Measurements from ENCODE around the gene ZFAND3. TPM values are rescaled to one million over a fixed set of nuclear protein-coding genes. Genes with fewer than 3 reads are reported as not detected.
A peak's percentile ranks its signal among the peaks of the same experiment; 100 is the strongest.

ZFAND3 gene
- total RNA-seq, 1 experiment from 2014 or later: 107 TPM

- Mint-ChIP-seq H3K27ac (ENCODE audit: unreplicated experiment) (no peak overlapping the region), H3K4me1 (ENCODE audit: low read depth, unreplicated experiment) (peaks cover 33% of the 10 kb centered on the region), H3K27me3 (ENCODE audit: insufficient read depth, unreplicated experiment) (no peaks in the 10 kb centered on the region), H3K4me3 (ENCODE audit: unreplicated experiment) (no peak overlapping the region), H3K9me3 (ENCODE audit: unreplicated experiment) (no peaks in the 10 kb centered on the region), H3K36me3 (ENCODE audit: insufficient read depth, unreplicated experiment) (peaks cover 25% of the 10 kb centered on the region)
- no peak for DNase-seq
- ChIA-PET CTCF (interaction anchor here (0.5 kb wide), 1 partner anchor 952 kb away, joined by 4 read pairs; no protein-coding TSS in a partner anchor), POLR2A (no interaction called here)
- no peak overlapping the region for H3K4me3 ChIP-seq (ENCODE audit: low read depth, low read length)
- TF ChIP-seq, protein P1, sequence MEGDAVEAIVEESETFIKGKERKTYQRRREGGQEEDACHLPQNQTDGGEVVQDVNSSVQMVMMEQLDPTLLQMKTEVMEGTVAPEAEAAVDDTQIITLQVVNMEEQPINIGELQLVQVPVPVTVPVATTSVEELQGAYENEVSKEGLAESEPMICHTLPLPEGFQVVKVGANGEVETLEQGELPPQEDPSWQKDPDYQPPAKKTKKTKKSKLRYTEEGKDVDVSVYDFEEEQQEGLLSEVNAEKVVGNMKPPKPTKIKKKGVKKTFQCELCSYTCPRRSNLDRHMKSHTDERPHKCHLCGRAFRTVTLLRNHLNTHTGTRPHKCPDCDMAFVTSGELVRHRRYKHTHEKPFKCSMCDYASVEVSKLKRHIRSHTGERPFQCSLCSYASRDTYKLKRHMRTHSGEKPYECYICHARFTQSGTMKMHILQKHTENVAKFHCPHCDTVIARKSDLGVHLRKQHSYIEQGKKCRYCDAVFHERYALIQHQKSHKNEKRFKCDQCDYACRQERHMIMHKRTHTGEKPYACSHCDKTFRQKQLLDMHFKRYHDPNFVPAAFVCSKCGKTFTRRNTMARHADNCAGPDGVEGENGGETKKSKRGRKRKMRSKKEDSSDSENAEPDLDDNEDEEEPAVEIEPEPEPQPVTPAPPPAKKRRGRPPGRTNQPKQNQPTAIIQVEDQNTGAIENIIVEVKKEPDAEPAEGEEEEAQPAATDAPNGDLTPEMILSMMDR (IDR thresholded peaks at IDR 0.05; ENCODE audit: insufficient read depth in 1 of 2, low read depth in 1 of 2, low read length in 1 of 2, severe bottlenecking in 1 of 2, unreplicated experiment in 1 of 2): no peak
- BruUV-seq (replicated peaks): no TSS peak
- intact Hi-C loops (cut with micrococcal nuclease; ENCODE audit: unreplicated experiment): loop anchor here (10.0 kb wide), 1 partner anchor 77 kb away; no protein-coding TSS in a partner anchor
- no peaks in the 10 kb centered on the region for H3K9me3 ChIP-seq
- H3K36me3 ChIP-seq (ENCODE audit: control insufficient read depth, insufficient read depth, low read length): no peaks in the 10 kb centered on the region
- H3K27me3 ChIP-seq (replicated peaks; ENCODE audit: control insufficient read depth, insufficient read depth, low read length): no peaks in the 10 kb centered on the region
- peaks cover 32% of the 10 kb centered on the region for H3K4me1 ChIP-seq
Observed at GRCh38 chr6:38112181-38112580, 292.7 kb downstream of the ZFAND3 start.

- no peak overlapping the region for H3K4me3 Mint-ChIP-seq (ENCODE audit: unreplicated experiment)
- Histone ChIP-seq H3K27me3 (replicated peaks; ENCODE audit: control insufficient read depth, insufficient read depth, low read length) (no peaks in the 10 kb centered on the region), H3K4me1 (peaks cover 32% of the 10 kb centered on the region), H3K9me3 (no peaks in the 10 kb centered on the region), H3K4me3 (ENCODE audit: low read depth, low read length) (no peak overlapping the region), H3K36me3 (ENCODE audit: control insufficient read depth, insufficient read depth, low read length) (peaks cover 1% of the 10 kb centered on the region; the same call in 1 of the 2 replicates)
- TF ChIP-seq, protein P1 (IDR thresholded peaks at IDR 0.05; ENCODE audit: insufficient read depth in 1 of 2, low read depth in 1 of 2, low read length in 1 of 2, severe bottlenecking in 1 of 2, unreplicated experiment in 1 of 2): no peak
- H3K27me3 Mint-ChIP-seq (ENCODE audit: insufficient read depth, unreplicated experiment): no peaks in the 10 kb centered on the region
- ChIA-PET POLR2A (interaction anchor here (0.5 kb wide), 1 partner anchor 31 kb away, joined by 3 read pairs; no protein-coding TSS in a partner anchor), CTCF (interaction anchor here (0.5 kb wide), 1 partner anchor 23 kb away, joined by 3 read pairs; no protein-coding TSS in a partner anchor)
- BruUV-seq (replicated peaks): no TSS peak
- H3K4me1 Mint-ChIP-seq (ENCODE audit: low read depth, unreplicated experiment): peaks cover 33% of the 10 kb centered on the region
- no peak for DNase-seq
- H3K27ac Mint-ChIP-seq (ENCODE audit: unreplicated experiment): no peak overlapping the region
- H3K9me3 Mint-ChIP-seq (ENCODE audit: unreplicated experiment): no peaks in the 10 kb centered on the region
- peaks cover 26% of the 10 kb centered on the region for H3K36me3 Mint-ChIP-seq (ENCODE audit: insufficient read depth, unreplicated experiment)
- intact Hi-C loops (cut with micrococcal nuclease; ENCODE audit: unreplicated experiment): loop anchor here (10.0 kb wide), 1 partner anchor 79 kb away; no protein-coding TSS in a partner anchor
Observed at GRCh38 chr6:38113825-38114576, 294.5 kb downstream of the ZFAND3 start.

GRCh38 chr6:38114976-38115625 is 295.6 kb downstream of the ZFAND3 start:
- H3K4me1 ChIP-seq: peaks cover 24% of the 10 kb centered on the region
- no TSS peak for BruUV-seq (replicated peaks)
- Mint-ChIP-seq H3K4me3 (ENCODE audit: unreplicated experiment) (no peak overlapping the region), H3K36me3 (ENCODE audit: insufficient read depth, unreplicated experiment) (peaks cover 31% of the 10 kb centered on the region), H3K27me3 (ENCODE audit: insufficient read depth, unreplicated experiment) (no peaks in the 10 kb centered on the region), H3K9me3 (ENCODE audit: unreplicated experiment) (no peaks in the 10 kb centered on the region), H3K27ac (ENCODE audit: unreplicated experiment) (peak overlapping the region; percentile 2), H3K4me1 (ENCODE audit: low read depth, unreplicated experiment) (peaks cover 26% of the 10 kb centered on the region)
- H3K36me3 ChIP-seq (ENCODE audit: control insufficient read depth, insufficient read depth, low read length): peaks cover 1% of the 10 kb centered on the region; the same call in 1 of the 2 replicates
- no peaks in the 10 kb centered on the region for H3K27me3 ChIP-seq (replicated peaks; ENCODE audit: control insufficient read depth, insufficient read depth, low read length)
- TF ChIP-seq, protein P1 (IDR thresholded peaks at IDR 0.05; ENCODE audit: insufficient read depth in 1 of 2, low read depth in 1 of 2, low read length in 1 of 2, severe bottlenecking in 1 of 2, unreplicated experiment in 1 of 2): no peak
- no peak overlapping the region for H3K4me3 ChIP-seq (ENCODE audit: low read depth, low read length)
- intact Hi-C loops (cut with micrococcal nuclease; ENCODE audit: unreplicated experiment): loop anchor here (10.0 kb wide), 1 partner anchor 80 kb away; no protein-coding TSS in a partner anchor
- POLR2A ChIA-PET: no interaction called here
- CTCF ChIA-PET: no interaction called here
- DNase-seq: no peak
- no peaks in the 10 kb centered on the region for H3K9me3 ChIP-seq

Measured in Caco-2 (cell line).